ENCODE results near the gene KRT40. TPM values are rescaled to one million over a fixed set of nuclear protein-coding genes. Genes with fewer than 3 reads are reported as not detected.

The KRT40 gene
- total RNA-seq: not detected
- long read RNA-seq: 0 reads

- intact Hi-C loops (cut with DNase I): no loop called here
- DNase-seq: no peak
- no peak for ATAC-seq (ENCODE audit: poor library complexity)
Observed at GRCh38 chr17:40984226-40984625, at the start of gene KRT40. Gene KRT40, minus strand, starts transcription at chr17:40984326. Its CDS starts 53 bp downstream, at chr17:40984273.

DNA sequence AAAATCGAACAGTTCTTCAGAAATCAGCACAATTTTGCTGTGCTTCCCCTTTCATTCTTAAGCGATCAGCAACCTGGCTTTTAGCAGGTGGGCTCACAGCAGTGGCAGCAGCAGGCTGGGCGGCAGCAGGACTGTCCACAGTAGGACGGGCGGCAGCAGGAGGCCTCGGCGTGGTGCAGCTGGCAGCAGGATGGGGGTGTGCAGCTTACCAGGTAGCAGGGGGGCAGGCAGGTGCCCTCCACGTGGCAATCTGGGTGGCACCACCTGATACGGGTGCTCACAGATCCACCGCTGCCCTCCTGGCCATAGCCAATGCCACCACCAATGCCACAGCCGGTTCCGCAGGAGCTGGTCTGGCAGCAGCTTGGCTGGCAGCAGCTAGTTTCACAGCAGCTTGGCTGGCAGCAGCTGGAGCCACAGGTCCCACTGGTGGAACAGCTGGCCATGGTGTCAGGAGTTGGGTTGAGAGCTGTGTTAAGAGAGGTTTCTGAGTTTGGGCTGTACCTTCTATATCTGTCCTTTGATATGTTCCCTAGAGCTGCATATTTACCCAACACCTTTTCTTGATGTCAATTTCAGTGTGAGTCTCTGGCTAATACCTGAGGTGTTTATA lies 45.6 kb upstream of the KRT40 start, which contains the start of gene KRTAP1-4:
Gene KRTAP1-4, minus strand, starts transcription at position 563 of the 613 bp plus-strand sequence. Its CDS starts 117 bp downstream, at position 446.
- DNase-seq (no peak), ATAC-seq (ENCODE audit: poor library complexity) (no peak)
- intact Hi-C loops (cut with DNase I): no loop called here

GRCh38 chr17:41026715-41027471 lies 42.8 kb upstream of the KRT40 start, which contains the start of gene KRTAP1-5:
Gene KRTAP1-5, minus strand, starts transcription at chr17:41027208. Its CDS starts 53 bp downstream, at chr17:41027155.
- DNase-seq (no peak), ATAC-seq (ENCODE audit: poor library complexity) (no peak)
- intact Hi-C loops (cut with DNase I): no loop called here

- DNase-seq (no peak), ATAC-seq (ENCODE audit: poor library complexity) (no peak)
- intact Hi-C loops (cut with DNase I): no loop called here
Observed at GRCh38 chr17:41024697-41025096, 40.6 kb upstream of the KRT40 start.

GRCh38 chr17:41020336-41020735 lies 36.2 kb upstream of the KRT40 start:
- no peak for DNase-seq
- intact Hi-C loops (cut with DNase I): no loop called here
- no peak for ATAC-seq (ENCODE audit: poor library complexity)

DNA sequence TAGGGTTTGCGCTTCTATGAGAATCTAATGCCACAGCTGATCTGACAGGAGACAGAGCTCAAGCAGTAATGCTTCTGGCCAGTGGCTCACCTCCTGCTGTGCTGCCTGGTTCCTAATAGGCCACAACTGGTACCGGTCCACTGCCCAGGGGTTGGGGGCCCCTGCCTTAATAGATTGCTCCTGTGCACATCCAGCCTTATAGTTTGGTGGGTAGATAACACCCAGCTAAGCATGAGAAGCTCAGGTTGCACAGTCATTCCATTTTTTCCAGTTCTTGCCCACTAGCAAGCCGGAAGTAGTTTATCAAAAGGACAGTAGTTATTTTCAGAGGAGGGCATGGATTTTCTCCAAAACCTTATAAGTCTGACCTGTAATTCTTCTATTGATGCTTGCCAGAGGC lies 35.3 kb upstream of the KRT40 start:
- DNase-seq: no peak
- intact Hi-C loops (cut with DNase I): no loop called here
- ATAC-seq (ENCODE audit: poor library complexity): no peak

DNA sequence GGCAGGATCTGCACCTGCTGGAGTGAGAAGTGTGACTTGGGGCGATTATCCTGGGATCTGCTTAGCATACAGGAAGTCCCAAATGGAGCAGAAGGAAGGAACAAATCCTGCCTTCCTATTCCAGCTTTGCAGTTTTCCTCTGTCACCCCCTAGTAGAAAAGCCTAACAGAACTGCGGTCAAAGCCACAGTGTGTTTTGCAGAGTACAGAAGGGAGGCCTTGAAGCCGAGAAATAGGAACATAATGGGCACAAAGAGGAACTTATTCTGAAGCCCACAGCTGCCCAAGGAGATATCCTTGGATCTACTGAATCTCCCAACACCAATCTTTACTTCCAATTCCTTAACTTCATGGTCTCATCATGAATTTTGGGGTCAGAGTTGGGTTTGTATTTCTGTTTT lies 34.4 kb upstream of the KRT40 start:
- intact Hi-C loops (cut with DNase I): no loop called here
- ATAC-seq (ENCODE audit: poor library complexity): no peak
- no peak for DNase-seq

DNA sequence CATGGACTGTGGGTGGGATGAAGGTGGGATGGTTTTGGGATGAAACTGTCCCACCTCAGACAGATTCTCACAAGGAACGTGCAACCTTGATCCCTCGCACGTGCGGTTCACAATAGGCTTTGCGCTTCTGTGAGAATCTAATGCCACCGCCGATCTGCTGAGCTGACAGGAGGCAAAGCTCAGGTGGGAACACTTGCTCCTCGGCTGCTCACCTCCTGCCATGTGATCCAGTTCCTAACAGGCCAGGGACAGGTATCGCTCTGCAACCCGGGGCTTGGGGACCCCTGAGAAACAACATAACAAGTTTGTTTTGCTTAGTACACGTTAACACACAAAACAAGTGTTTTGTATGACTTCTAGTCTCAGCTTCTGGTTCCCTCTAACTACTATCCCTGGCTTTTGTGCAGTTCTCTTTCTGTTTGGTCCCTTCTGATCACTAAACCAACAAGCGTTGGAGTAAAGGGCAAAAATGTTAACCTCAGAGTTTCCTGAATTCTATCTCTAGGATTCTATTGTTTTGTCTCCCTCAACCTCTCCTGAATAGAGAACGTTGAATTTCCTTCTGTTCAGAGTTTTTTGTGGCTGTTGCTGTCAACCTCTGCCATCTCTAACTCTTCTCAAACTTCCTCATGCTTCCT lies 32.6 kb upstream of the KRT40 start:
- ATAC-seq (ENCODE audit: poor library complexity): no peak
- intact Hi-C loops (cut with DNase I): no loop called here
- no peak for DNase-seq

DNA sequence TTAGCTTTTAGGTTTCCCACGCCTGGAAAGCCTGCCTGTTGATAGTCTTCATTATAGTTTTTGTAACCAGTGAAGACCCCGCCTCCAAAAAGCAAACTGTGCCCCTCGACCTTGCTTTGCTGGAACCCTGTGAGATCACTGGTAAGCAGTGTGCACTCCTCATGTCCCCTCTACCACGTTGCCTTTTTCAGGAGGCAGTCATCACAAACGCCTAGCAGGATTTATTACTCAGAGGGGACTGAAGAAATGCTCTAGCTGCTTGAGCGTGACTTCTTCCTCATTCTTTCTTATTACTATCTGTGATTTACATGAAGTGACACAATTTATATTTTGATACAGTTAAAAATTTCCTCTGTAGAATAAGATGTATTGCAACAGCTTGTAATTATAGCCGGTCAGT lies 31.3 kb upstream of the KRT40 start:
- ATAC-seq (ENCODE audit: poor library complexity): no peak
- DNase-seq: no peak
- intact Hi-C loops (cut with DNase I): no loop called here

DNA sequence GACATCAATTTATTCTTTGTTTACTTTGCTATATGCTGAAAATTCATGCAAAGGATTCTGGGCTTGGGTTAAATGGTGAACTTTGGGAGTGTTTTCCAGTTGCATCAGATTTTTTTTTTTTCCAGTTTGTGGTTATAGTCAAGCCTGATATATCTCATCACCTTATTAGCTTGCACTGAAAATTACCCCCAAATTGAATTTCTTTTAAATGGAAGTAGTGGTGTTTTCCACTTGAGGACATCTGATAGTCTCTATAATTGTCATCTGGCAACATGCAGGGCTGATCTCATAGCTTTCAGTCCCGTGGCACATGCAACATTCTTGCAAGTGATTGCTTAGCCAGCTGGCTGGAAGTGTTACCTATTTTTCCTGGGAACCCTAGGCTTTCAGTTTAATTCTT lies 29.5 kb upstream of the KRT40 start:
- ATAC-seq (ENCODE audit: poor library complexity) (peak; percentile 48), DNase-seq (no peak)
- intact Hi-C loops (cut with DNase I): no loop called here

DNA sequence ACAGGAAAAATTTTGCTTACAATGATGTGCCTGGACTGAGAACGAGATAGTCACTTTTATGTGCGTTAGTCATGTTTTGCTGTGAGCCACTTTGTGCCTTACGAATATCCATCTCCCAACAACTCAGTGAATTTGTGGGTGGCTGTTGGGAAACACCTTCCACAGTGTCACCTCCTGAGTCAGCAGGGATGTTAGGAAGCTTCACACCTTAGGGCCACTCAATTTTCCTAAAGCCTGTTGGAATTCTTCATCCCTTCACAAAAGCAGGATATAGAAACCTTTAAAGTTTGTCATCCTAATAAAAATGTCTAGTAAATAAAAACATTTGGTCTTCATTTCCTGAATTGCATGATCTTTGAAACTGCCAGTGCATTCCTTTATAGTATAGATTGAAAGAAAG lies 29.1 kb upstream of the KRT40 start:
- DNase-seq (no peak), ATAC-seq (ENCODE audit: poor library complexity) (no peak)
- intact Hi-C loops (cut with DNase I): no loop called here

DNA sequence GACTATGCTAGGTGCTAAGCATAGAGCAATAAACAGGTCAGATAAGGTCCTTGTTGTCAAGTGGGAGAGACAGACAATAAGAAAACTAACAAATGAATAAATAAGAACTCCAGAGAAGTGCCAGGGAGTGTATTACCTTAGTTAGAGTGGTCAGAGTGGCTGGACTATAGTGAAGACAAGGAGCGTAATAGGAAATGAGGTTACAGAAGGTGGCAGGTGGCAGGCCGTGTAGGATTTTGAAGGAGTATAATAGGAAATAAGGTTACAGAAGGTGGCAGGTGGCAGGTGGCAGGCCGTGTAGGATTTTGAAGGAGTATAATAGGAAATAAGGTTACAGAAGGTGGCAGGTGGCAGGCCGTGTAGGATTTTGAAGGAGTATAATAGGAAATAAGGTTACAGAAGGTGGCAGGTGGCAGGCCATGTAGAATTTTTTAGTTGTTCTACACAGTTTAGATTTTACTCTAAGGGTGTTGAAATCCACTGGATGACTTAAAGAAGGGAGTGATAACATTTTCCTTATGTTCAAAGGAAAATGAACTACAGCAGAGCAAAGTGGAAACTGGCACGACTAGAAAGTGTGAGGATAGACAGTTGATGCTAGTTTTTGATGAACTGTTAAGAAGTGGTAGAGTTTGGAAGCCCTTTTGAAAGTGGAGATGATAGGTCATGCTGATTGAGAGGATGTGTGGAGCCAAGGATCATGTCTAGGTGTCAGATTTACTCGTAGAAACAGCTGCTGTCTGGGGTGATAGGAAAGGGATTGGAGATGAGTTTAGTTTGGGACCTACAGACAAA lies 28.4 kb upstream of the KRT40 start:
- intact Hi-C loops (cut with DNase I): no loop called here
- no peak for DNase-seq
- ATAC-seq (ENCODE audit: poor library complexity): no peak

DNA sequence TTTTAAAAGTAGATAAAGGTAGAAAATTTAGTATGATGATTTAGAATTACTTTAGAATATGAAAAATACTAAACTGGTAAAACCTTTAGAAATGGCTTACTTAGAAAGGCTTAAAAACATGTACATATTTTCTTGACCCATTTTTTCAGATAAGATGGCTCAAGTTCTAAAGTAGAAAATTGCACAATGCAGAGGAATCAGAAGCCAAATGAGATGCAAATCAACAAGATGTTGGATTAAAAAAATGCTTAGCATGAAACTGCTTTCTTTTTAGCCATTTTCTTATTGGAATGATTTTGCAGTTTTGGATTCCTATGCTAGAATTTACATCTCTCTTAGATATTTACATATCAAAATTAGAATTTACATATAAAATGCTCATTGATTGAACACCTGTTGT lies 26.3 kb upstream of the KRT40 start:
- DNase-seq: no peak
- no peak for ATAC-seq (ENCODE audit: poor library complexity)
- intact Hi-C loops (cut with DNase I): no loop called here

- intact Hi-C loops (cut with DNase I): no loop called here
- ATAC-seq (ENCODE audit: poor library complexity) (no peak), DNase-seq (no peak)
Observed at GRCh38 chr17:41009936-41010335, 25.8 kb upstream of the KRT40 start.

- ATAC-seq (ENCODE audit: poor library complexity) (no peak), DNase-seq (no peak)
- intact Hi-C loops (cut with DNase I): no loop called here
Observed at GRCh38 chr17:41009301-41009760, 25.2 kb upstream of the KRT40 start.

- no peak for ATAC-seq (ENCODE audit: poor library complexity)
- no peak for DNase-seq
- intact Hi-C loops (cut with DNase I): no loop called here
Observed at GRCh38 chr17:41008811-41009210, 24.7 kb upstream of the KRT40 start, which contains the start of gene KRTAP3-1. Gene KRTAP3-1, minus strand, starts transcription at chr17:41009128. Its CDS starts 54 bp downstream, at chr17:41009074.

DNA sequence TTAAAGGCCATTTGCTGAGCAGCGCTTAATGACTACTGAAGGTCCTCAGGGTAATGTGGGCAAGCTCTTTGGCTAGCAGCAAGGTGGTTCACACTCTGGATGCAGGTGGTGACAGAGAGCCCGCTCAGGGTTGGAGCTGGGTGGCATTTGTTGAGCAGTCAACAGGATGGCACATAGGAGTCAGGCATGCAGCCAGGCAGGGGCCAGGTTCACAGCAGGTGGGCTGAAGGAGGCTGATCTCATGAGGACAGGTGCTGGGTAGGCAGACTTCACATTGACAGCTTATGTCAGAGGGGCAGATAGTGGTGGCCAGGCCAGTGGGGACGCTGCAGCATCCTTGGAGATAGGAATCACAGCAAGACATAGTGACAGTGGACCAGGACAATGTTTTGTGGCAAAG lies 20.3 kb upstream of the KRT40 start:
- DNase-seq: no peak
- intact Hi-C loops (cut with DNase I): no loop called here

DNA sequence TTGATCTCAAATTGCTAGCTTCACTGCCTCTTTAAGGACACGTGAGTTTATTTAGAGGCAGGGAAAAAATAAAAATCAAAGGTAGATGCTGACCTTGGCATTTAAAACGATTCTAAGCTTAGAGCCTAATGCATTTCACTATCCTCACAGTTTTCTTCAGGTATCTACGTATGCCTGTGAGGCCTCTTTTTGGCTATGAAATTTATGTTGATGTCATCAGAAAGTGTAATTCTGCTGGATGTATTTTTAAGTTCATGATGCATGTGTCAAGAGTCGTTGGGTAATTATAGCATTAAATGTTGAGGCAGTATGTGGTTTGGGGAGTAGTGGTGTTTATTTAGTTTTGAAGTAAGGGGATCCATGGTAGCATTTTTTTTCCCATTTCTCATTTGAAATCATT lies 19.8 kb upstream of the KRT40 start:
- intact Hi-C loops (cut with DNase I): no loop called here
- ATAC-seq (ENCODE audit: poor library complexity) (no peak), DNase-seq (no peak)

More for the DNA sequence above, 20.3 kb upstream of the KRT40 start:
- no peak for ATAC-seq (ENCODE audit: poor library complexity)

GRCh38 chr17:41002814-41003213 lies 18.7 kb upstream of the KRT40 start:
- intact Hi-C loops (cut with DNase I): no loop called here
- ATAC-seq (ENCODE audit: poor library complexity) (no peak), DNase-seq (no peak)

All from Right ventricle myocardium superior (tissue), 1 donor.